K562 (cell line): ENCODE measurements around the gene OR10H3. TPM values are rescaled to one million over a fixed set of nuclear protein-coding genes. Genes with fewer than 3 reads are reported as not detected.

ENCODE experiments used
- ATAC-seq: fragments of 200-7000 bp; cut with Tn5 transposase; 3 replicates; pipeline ENCODE4 v1.9.1; 2020; ENCODE audit warnings: moderate library complexity
- BruUV-seq: library from RNA; stranded (reverse); fragments of 400-500 nt; replicated peaks from 2 replicates; lab custom pipeline; 2021; lab: Mats Ljungman, UMichigan
- CTCF ChIA-PET: fragments of 300-600 bp; formaldehyde crosslinking; extraction: SDS; loops from one replicate; lab custom pipeline; 2021; ENCODE audit warnings: low intra/inter-chr PET ratio; lab: Yijun Ruan, JAX
- POLR2A ChIA-PET: fragments of 300-600, 350-650 bp; sonication (Branson Sonifier 250); formaldehyde crosslinking; extraction: SDS; loops from one replicate; lab custom pipeline; 2021; ENCODE audit warnings: antibody characterized with exemption, inconsistent platforms; lab: Yijun Ruan, JAX
- DNase-seq, 4 experiments: peaks; one replicate each; pipeline versions ENCODE4 v3.0.0 to v3.0.0-alpha.2; 2011 to 2018; ENCODE audit warnings: low spot score in 3 of 4, mixed read lengths in 3 of 4; ENCODE audit errors: extremely low read depth in 1 of 4
- FAIRE-seq: peaks from 2 replicates; lab custom pipeline; 2011; peaks lifted over from hg19 to GRCh38; lab: Jason Lieb, UNC
- H2AFZ ChIP-seq: 2 replicates; pipeline ENCODE4 v1.6.0; 2011; ENCODE audit warnings: low read depth, low read length, control low read depth, inconsistent platforms
- H3K27ac ChIP-seq: fragments of 200-600 bp; 3 replicates; pipeline ENCODE4 v1.8.0; 2011; ENCODE audit warnings: low read depth, mild to moderate bottlenecking, control low read depth, inconsistent platforms, low read length, moderate library complexity, mixed read lengths; ENCODE audit errors: extremely low read depth
- H3K27me3 ChIP-seq, 2 experiments: fragments of 300-600 bp in 1 of 2; 2 replicates in 1 of 2; 3 replicates in 1 of 2; pipeline versions ENCODE4 v1.6.0 to v1.8.0; 2011; ENCODE audit warnings: inconsistent platforms in 2 of 2, low read length in 2 of 2, mild to moderate bottlenecking in 1 of 2, mixed read lengths in 1 of 2, moderate library complexity in 1 of 2; ENCODE audit not compliant: control insufficient read depth in 2 of 2, insufficient read depth in 2 of 2
- H3K36me3 ChIP-seq: fragments of 300-600 bp; 3 replicates; pipeline ENCODE4 v1.8.0; 2011; ENCODE audit warnings: mild to moderate bottlenecking, low read length, inconsistent platforms; ENCODE audit not compliant: control insufficient read depth, insufficient read depth
- H3K4me1 ChIP-seq, 2 experiments: fragments of 200-600 bp in 1 of 2; replicated peaks in 1 of 2; 2 replicates in 1 of 2; 3 replicates in 1 of 2; pipeline versions ENCODE4 v1.5.1 to v1.8.0; 2011; ENCODE audit warnings: inconsistent platforms in 2 of 2, low read length in 2 of 2, mild to moderate bottlenecking in 1 of 2, mixed read lengths in 1 of 2, moderate library complexity in 1 of 2; ENCODE audit not compliant: control insufficient read depth in 2 of 2, insufficient read depth in 2 of 2
- H3K4me2 ChIP-seq: 2 replicates; pipeline ENCODE4 v1.6.1; 2011; ENCODE audit warnings: low read length, control low read depth, inconsistent platforms, mixed read lengths; ENCODE audit not compliant: insufficient read depth
- H3K4me3 ChIP-seq: fragments of 200-600 bp; sonication (generic), shearing (Covaris generic); 2 replicates; pipeline ENCODE4 v1.5.1; 2016; ENCODE audit warnings: control low read depth, inconsistent platforms
- H3K79me2 ChIP-seq: fragments of 200-600 bp; 3 replicates; pipeline ENCODE4 v1.8.0; 2011; ENCODE audit warnings: low read length, inconsistent platforms; ENCODE audit not compliant: control insufficient read depth, insufficient read depth
- H3K9ac ChIP-seq, 2 experiments: 2 replicates each; pipeline versions ENCODE4 v1.6.0 to v1.6.1; 2011; ENCODE audit warnings: low read depth in 2 of 2, low read length in 2 of 2, control low read depth in 1 of 2, inconsistent platforms in 1 of 2, mild to moderate bottlenecking in 1 of 2, mixed read lengths in 1 of 2; ENCODE audit not compliant: insufficient read depth in 1 of 2
- H3K9me1 ChIP-seq: one replicate; pipeline ENCODE4 v1.6.0; 2011; ENCODE audit warnings: inconsistent platforms, mild to moderate bottlenecking, low read length, moderate library complexity; ENCODE audit not compliant: control insufficient read depth, insufficient read depth
- H3K9me3 ChIP-seq: replicated peaks from 2 replicates; pipeline ENCODE4 v1.5.1; 2011; ENCODE audit warnings: low read depth, low read length, inconsistent platforms; ENCODE audit not compliant: control insufficient read depth, insufficient read depth
- H4K20me1 ChIP-seq: replicated peaks from 2 replicates; pipeline ENCODE4 v1.6.1; 2011; ENCODE audit warnings: low read length, inconsistent platforms, mixed read lengths; ENCODE audit not compliant: control insufficient read depth, insufficient read depth
- ARID4B ChIP-seq: sonication (generic); formaldehyde crosslinking; IDR thresholded peaks from 2 replicates; pipeline ENCODE4 v1.8.0; 2022; ENCODE audit warnings: mild to moderate bottlenecking, missing genetic modification reagents
- POLR2AphosphoS2 ChIP-seq: IDR thresholded peaks from 2 replicates; pipeline ENCODE4 v1.6.1; 2012; ENCODE audit warnings: low read length, improper control_type of control experiment
- ZNF445 ChIP-seq: fragments of 250-450 bp; sonication (Bioruptor Pico); IDR thresholded peaks from 2 replicates; pipeline ENCODE4 v1.4.0; 2020; ENCODE audit warnings: low read depth, mild to moderate bottlenecking, moderate library complexity
- WGBS: fragments of 100-300 bp; shearing (Covaris generic); methylation state at CpG from one replicate; pipeline ENCODE4 v1.1.6; 2016; ENCODE audit warnings: low coverage, mixed read lengths; ENCODE audit not compliant: insufficient coverage; ENCODE audit errors: missing lambda C conversion rate; 5-methylcytosine and 5-hydroxymethylcytosine counted together
- in situ Hi-C: fragments of 300-500 bp; cut with MboI; formaldehyde crosslinking; loops from 4 replicates; pipeline ENCODE4 v1.15.0; 2018; ENCODE audit warnings: inconsistent platforms, mixed read lengths
- intact Hi-C: fragments of 100-400 bp; cut with micrococcal nuclease; formaldehyde crosslinking; loops from 2 replicates; pipeline ENCODE4 v1.14.2; 2022
- polyA plus RNA-seq, 8 experiments: library from polyadenylated mRNA; depleted of rRNA in 4 of 8; stranded (reverse) in 5 of 8; unstranded in 3 of 8; fragments of >200 nt; fragmentation: Nextera tagmentation in 2 of 8; fragmentation: Illumina TruSeq in 1 of 8; extraction: Ambion mirVana in 2 of 8; extraction: Trizol in 1 of 8; gene quantifications; 2 replicates each; pipeline versions ENCODE4 v1.2.1 to v1.2.3, GENCODE V29; 2011 to 2014; ENCODE audit warnings: inconsistent platforms in 1 of 8, missing spikeins in 1 of 8
- total RNA-seq, 7 experiments: library from RNA; depleted of rRNA in 6 of 7; stranded (reverse); fragments of >200 nt in 6 of 7; fragmentation: Illumina TruSeq in 2 of 7; extraction: Trizol in 2 of 7; gene quantifications; 2 replicates each; pipeline versions ENCODE4 v1.2.1 to v1.2.3, GENCODE V29; 2011 to 2021; ENCODE audit warnings: low replicate concordance in 1 of 7

OR10H3 gene
- total and polyA plus RNA-seq, 9 of the 15 experiments (the other 6 are each of a cell fraction or from before 2014, with no cell fraction given): not detected

- in situ Hi-C loops: no loop called here
- Histone ChIP-seq H3K4me2 (no peak overlapping the region), H3K4me3 (no peak overlapping the region), H3K27me3 (no peaks in the 10 kb centered on the region), H3K79me2 (no peaks in the 10 kb centered on the region), H3K9ac (no peak overlapping the region), H4K20me1 (no peaks in the 10 kb centered on the region; the same call in 1 of the 2 replicates), H3K9me3 (no peaks in the 10 kb centered on the region), H2AFZ (no peak overlapping the region), H3K9me1 (no peaks in the 10 kb centered on the region), H3K4me1 (no peaks in the 10 kb centered on the region), H3K27ac (no peak overlapping the region), H3K36me3 (no peaks in the 10 kb centered on the region)
- BruUV-seq: no TSS peak
- no peak for FAIRE-seq
- TF ChIP-seq ZNF445 (CRISPR knock-in tag) (no peak), ARID4B (CRISPR knock-in tag) (no peak), POLR2AphosphoS2 (no peak)
- no peak for ATAC-seq
- CTCF ChIA-PET: no interaction called here
- POLR2A ChIA-PET: interaction anchor here (0.7 kb wide), 1 partner anchor 1021 kb away, joined by 3 read pairs; no protein-coding TSS in a partner anchor
- DNase-seq: no peak
- intact Hi-C loops: no loop called here
- WGBS: 0% methylated on average over 3 of the region's 3 CpGs
These were observed 23.1 kb upstream of the OR10H3 start for GRCh38 chr19:15714638-15715037.
